NCI-H1092 (cell line): ENCODE results near the gene ADAMTS2.

Source experiments
- DNase-seq: peaks from one replicate; lab custom pipeline; 2025; lab: John Stamatoyannopoulos, UW

The ADAMTS2 gene

DNA sequence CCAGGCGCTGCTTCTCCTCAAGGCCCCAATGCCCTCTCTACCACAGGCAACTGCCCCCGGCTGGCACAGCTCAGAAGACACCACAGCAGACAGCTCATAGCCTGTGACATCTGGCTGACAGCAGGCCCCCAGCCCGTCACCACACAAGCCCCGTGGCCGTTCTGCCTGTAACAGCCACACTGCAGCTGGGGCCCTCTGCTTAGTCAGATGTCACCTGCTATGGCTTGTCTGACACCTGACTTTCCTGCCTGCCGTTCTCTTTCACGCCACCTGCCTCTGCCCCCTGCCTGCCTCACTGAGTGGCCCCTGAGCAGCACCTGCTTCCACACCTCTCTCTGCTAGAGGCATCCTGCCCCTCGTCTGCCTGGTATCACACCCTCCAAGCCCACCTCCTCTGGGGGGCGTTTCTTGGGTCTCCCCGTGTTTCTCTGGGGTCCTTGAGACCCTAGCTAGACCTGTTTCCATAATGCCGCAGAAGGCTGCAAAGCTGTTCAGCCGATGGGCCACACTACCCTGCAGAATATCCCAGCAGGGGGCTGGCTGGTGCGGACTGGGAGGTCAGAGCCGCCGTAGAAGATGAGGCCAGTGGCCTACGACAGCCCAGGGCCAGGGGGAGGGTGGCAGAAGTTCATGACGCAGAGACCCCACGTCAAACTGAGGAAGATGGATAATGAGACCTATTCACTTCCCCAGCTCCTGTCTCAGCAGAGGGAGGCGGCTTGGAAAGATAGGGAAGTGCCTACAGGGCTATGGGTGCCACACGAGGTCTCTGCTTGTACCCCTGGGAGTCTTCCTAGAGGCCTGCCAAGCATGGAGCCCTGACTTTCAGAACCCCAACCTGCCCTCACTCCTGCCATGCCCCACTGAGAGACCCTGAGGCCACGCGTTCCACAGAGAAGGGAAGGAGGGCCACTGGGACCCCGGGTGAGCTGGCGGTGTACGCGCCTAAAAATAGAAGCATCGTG, 190.0 kb downstream of the ADAMTS2 start:
- DNase-seq, result no peak

DNA sequence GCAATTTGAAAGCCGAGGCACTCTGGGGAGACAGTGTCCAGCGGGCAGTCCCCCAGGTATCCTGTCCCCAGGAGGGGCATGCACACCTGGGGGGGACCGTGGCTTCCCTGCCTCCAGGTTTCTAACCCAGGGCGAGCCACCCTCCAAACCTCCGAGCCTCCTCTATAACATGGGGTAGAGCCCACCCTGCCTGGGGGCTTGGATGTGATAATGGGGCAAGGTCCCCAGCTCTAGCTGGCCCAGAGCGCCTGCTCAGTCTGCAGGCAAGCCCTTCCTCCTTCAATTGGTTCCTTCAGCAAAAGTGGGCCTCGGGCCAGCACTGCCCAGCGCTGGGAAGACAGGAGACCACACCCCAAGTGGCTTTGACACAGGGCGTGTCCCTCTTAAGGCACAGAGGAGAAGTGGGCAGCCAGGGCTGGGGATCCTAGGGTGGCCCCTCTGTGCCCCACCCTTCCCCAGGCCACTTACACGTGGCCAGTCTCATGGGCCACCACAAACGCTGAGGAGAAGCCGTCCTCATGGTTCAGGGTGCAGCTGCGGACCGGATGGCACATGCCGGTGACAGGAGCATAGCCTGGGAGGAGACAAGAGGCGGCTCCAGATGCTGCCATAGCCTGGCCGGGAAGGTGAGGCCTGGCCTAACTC, 190.8 kb downstream of the ADAMTS2 start:
- no peak for DNase-seq

DNA sequence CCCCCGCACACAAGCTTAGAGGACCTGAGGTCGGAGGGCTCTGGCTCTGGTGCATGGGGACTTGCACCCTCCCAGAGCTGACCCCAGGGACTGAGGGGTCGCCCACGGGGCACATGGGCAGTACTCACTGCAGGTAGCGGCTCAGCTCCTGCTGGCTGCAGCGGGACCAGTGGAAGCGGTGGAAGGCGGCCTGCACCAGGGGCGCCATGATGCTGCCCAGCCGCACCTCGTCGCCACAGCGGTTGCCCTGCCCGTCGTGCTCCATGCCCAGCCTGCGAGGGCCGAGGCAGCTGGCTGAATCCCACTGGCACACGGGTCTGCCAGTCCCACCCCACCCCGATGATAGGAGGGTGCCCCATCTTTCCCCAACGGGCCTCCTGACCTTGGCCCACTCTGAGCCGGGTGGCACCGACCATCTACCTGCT, 191.3 kb downstream of the ADAMTS2 start:
- no peak for DNase-seq

DNA sequence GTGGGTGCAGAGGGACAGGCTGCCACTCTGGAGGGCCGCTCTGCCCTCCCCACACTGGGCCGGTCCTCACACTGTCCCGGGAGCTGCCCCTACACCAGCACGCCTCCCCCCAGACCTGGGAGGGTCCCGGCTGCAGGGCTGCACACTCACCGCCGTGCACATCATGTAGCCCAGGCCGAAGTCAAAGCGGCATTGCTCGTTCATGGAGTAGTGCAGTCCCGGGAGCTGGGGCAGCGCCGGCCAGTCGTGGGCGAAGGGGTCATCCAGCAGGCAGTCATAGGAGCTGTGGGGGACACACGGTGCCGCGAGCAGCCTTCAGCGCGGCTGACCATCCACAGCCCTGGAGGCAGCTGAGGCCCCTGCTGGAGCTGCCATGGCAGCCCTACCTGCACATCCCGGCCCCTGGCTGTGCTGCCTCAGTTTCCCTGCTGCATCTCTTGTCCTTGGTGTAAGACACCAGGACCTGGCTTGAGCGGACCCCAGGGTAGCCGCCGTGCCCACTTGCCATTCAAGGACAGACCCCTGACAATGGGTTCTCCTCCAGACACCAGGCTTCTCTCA, 191.8 kb downstream of the ADAMTS2 start:
- no peak for DNase-seq

DNA sequence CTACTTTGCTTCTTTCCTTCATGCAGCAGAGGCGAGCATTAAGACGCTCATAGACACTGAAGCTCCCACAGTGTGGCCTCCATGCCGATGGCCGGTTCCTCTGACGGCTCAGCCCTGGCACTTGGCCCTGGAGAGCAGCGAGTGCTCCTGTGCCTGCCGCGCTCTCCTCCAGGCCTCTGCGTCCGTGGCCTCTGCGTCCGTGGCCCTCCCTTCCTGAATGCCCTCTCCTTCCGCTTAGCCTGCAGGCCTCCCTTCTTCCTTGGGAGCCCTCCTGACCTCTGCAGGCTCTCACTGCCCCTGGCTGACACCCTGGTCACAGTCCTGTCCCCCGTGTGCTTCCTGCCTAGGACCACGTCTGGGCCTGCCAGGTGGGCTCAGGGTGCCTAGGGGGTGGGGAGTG, 192.3 kb downstream of the ADAMTS2 start:
- no peak for DNase-seq

DNA sequence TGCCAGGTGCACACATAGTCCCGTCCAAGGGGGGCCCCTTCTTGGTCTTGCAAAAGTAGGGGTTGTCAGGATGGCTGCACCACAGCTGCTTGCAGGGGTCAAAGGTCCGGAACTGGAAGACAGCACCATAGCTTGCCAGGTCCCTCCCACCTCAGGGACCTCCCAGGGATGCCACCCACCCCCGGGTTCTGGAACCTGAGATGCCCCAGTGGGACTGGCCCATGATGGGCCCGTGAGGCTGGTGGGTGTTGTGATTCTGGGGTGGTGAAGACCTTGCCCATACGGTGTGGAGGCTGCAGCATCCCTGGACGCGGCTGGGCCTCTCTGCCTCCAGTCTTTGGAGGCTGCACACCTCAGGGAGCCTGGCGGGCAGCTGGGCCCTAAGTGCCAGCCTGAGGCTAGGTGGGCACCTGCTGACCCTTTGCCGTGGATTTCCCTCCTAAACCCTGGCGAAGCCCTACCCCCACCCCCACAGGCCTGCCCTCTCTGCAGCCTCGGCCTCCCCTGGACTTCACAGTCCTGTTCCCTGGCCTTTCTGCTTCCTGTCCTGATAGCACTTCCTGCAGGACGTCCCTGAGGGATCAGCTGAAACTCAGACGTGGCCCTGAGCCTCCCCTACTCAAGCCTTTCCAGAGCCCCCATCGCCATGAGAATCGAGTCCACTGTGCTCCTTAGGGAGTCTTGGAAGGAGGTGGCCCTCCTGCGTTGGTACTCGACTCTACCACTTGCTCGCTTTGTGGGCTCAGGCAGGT, 192.9 kb downstream of the ADAMTS2 start:
- no peak for DNase-seq

DNA sequence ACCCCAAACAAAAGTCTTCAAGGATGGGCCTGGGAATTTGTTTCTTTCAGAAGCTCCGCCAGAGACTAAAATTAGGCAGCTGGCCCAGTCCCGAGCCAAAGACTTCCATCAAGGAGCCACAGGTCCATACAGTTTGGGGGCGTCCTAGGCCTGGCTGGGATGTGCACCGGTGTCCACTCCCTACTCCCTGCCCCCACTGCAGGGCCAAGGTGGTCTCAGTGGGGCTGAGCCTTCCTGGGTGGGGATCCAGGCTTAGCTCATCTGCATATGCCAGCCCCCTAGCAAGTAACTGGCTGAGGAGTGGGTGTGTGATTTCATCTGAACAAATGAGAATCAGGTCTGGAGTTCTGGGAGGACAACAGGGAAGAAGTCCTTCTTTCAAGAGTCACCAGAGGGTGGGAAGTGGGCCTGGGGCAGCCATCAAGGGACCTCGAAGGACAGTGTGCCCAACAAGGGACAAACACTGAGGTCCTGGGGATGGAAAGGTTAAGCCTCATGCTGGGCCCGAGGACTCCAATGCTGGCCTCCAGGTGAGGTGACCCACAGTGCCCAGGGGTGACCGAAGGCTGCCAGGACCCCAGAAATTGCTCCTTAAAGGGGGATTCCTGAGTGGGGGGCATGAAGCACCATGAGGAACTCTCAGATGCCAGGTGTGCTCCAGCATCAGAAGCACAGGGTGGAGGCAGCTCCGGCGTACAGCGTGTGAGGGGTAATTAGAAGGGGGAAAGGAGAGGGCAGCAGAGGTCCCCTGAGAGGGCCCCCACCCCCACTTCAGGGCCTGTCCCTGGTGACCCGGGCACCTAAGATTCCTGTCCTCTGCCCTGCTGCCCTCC, 193.8 kb downstream of the ADAMTS2 start:
- no peak for DNase-seq

DNA sequence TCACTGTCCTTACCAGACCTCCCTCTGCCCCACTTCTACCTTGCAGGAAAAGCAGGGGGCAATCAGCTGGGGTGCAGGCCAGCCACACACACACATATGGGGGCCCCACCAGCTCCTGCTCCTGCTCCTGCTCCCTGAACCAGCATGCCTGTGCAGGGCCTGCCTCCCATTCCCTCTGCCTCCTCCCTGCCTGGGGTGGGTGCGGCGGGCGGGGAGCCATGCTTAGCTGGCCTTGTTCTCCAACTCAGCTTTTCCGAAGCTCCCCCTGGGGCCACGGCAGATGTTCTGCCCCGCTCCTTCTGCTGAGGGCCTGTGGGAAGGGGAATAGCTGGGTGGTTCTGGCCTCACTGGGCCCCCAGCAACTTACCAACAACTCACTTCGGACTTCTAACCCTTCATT, 195.2 kb downstream of the ADAMTS2 start:
- no peak for DNase-seq

DNA sequence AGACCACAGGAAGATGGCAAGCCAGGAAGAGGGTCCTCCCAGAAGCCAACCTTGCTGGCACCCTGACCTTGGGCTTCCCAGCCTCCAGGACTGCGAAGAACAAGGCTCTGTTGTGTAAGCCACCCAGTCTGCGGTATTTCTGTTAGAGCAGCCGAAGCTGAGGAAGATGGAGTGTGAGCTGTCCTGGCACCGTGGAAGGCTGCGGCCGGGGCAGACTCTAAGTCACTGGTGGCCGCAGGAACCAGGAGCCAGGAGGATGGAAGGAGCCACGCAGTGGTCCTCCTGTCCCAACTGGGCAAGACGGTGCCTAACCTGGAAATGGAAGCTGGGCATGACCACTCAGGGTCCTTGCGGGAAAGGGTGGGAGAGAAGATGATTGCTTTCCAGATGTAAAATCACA, 196.0 kb downstream of the ADAMTS2 start:
- no peak for DNase-seq

DNA sequence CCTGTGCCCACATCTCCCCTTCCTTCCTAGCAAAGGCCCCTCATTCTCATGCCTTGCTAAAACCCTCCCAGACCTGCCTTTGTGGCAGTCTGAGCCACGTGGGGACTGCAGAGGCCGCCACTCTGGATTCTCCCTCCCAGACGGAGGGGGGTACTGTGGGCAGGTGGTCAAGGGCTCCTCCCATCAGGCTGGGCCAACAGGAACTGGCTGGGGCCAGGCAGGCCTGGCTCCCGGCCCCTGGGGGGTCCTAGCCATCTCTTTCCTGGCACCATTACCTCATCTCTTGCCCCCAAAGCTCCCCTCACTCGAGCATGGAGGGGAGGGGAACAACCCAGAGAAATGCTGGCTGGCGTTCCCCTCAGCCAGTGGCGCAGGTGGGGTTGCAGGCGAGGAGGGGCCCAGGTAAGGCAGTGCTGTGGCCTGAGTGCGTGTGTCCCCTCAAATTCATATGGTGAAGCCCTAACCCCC, 196.5 kb downstream of the ADAMTS2 start:
- no peak for DNase-seq

DNA sequence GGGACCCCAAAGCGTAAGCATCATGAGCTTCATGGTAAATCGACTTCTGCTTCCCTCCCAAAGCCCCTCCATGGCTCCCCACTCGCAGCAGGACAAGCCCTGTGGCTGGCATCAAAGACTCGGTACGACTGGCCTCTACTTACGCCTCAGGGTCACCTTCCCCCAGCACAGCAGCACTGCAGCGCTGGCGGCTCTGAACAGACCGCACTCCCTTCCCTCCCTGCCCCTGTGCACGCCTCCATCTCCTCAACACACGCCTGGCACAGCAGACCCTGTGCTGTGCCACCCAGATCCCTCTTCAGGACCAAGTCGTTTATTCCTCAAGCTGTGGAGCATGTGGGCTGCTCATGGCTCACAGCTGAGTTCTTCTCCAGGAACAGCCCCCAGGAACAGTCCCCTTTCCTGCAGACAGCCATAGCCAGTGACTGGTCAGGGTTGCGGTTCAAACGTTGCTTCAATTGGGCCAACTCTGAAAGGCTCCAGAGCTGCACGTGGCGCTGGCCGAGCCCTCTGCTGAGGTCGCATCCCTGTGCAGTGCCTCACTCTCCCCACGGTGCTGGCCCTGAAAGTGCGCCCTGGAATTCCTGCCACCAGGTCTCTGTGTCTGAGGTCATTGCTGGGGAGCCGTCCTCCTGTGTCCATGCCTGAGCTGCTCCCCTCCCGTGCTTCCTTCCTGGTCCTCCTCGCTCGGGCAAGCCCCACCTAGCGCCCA, 197.1 kb downstream of the ADAMTS2 start:
- no peak for DNase-seq

DNA sequence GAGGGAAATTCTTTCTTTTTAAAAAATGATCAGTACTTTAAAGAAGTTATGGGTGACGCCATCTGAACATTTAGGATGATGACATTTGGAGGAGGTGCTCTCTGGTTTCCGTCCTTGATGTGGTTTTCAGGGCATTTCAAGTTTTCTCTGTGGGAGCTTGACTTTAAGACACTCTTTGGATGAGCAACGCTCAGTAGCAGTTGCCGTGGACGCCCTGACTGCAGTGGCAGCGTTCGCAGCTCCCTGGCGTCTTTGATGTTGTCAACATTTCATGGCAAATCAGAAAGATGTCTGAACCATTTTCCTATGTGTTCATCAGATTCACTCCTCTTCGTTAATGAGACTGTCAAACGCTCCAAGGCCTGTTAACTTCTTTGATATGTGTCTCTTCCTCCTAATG, 199.0 kb downstream of the ADAMTS2 start:
- DNase-seq, result no peak

DNA sequence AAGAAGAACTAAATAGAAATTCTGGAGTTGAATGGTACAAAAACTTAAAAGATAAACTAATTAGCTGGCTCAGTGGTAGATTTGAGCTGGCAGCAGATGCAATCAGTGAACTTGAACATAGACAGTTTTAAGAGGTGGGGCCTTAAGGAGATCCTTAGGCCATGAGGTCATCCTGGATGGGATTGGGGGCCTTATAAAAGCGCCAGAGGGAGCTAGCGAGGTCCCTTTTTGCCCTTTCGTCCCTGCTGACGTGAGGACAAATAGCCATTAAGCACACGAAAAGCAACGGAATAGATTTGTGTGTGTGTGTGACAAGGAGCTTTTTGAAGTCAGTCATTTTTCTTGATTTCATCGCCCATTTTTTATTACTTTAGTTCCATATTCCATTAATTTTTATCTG, 201.8 kb downstream of the ADAMTS2 start:
- DNase-seq, result no peak

DNA sequence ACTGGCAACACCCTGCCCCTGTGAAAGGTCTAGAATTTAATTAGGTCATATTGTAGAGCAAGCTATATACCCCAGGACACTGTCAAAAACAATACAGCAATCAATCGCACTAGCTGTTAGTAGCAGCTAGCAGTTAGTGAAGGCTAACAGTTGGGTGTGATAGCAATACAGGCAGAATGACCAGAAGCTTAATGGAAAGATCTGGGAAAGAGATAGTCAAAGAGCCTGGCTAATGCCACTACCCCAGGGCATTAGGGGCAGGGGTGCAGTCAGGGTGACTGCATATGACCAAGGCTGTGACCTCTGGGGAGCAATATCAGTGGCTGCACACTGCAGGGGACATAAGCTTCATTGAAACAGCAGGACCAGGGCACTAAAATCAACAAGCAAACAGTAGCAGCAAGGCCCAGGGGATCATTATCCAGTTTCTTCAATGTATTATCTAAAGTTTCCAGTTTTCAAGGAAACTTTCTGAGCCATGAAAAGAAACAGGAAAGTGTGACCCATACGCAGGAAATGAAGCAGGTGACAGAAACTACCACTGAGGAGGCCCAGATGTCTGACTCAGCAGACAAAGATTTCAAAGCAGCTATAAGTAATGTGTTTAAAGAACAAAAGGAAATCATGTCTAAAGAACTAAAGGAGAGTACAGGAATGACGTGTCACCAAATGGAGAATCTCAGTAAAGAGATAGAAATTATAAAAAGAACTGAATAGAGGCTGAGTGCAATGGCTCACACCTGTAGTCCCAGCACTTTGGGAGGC, 202.6 kb downstream of the ADAMTS2 start:
- no peak for DNase-seq

DNA sequence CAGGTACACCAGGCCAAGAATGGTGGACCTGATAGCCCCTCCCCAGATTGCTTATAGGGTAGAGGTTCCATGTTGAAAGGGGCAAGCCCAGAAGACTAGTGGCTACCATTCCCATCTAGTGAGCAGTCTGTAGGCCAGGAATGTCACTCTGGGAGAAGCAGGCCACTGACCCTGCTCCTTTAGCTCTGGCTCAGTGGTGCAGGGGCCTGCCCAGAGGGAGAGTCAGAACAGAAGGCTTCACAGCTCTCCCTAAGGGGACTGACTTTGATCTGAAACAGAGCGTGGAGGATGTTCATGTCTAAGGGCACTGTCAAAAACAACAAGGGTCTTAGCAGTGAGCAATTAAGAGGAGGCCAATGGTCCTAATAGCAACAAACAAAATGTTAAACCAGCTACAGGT, 203.4 kb downstream of the ADAMTS2 start:
- no peak for DNase-seq

DNA sequence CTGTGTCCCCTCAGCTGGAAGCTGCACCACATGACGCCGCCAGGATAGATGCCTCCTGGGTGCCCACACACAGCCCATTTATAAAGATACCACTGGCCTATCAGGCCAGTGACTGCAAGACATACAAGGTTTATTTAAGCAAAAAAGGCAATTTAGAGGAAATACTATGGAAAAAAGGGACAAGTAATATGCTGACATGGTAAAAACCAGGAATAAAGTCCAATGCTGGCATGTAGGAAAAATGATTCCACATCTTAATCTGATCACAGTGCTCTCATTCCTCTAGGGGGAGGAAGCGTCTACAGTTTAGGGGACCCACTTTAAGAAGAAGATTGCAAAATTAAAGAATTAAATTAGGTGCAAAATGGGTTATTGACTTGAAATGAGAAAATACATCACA, 205.0 kb downstream of the ADAMTS2 start:
- DNase-seq, result no peak

DNA sequence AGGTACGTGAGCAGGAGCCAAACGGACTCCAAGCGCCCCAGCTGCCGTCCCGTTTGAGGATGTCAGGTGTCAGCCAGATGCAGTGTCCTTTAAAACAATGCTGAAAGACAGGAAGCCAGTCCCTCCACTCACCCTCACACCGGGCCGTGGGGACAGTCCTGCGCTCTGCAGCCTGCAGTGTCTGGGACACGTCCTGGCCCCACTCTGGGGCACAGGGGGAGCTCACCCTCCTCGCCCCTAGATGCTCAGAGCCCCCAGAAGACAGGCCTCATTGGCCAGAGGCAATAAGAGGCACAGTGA, 205.4 kb downstream of the ADAMTS2 start:
- no peak for DNase-seq

DNA sequence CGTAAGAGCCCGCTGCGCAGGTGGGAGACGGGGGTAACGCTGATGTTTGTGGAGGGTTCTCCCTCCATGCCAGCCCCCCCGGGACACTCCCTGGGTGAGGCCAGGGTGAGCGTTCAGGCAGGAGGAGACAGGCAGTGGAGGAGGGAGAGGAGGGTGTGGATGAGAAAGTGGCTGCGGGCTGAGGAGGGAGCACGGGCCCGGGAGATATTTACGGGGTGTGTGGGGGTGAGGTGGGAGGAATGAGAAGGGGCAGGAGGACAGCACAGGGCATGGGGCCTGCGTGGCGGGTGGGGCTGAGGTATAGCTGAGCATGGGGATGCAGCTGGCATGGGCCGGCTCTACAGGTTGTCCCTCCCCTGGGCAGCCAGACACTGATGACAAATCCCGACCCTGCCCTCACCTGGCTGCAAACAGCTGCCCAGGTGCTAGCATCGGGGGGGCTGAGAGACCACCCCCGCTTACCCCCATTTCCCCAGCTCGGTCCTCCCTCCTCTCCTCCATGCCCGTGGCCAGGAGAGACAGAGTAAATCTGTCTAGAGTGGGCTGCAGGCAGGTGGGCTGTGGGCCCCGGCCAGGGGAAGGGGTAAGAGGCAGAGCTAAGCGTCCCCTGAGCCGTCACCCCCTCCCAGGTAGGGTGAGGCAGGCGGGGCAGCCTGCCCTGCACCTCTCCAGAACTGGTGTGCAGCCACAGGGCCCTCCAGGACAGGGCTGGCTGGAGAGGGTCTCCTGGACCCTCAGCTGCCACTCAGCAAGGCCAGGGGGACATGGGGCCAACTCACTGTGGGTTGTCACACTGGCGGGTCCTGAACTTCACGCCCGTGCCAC, 205.9 kb downstream of the ADAMTS2 start:
- DNase-seq, result no peak

DNA sequence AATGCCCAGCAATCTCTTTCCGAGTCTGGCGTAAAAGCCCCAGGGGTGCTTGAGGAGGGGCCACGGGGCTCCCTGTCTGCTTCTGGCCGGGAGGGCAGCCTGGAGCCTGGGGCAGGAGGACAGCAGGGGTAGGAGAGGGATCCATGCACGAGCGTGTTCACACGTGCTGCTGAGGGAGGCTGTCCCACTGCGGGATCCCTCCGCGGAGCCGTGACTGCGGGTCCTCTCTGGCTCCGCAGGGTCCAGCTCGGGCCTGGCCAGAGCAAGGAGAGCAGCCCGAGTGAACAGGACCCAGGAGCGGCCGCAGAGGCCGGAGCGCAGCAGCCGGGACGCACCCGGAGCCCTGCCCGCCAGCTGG, 206.7 kb downstream of the ADAMTS2 start:
- no peak for DNase-seq
